GM12878 (cell line): ENCODE results near the gene PCDHGC4. TPM values are rescaled to one million over a fixed set of nuclear protein-coding genes. Genes with fewer than 3 reads are reported as not detected.

ENCODE experiments used
- ATAC-seq: fragments of 200-7000 bp; cut with Tn5 transposase; 3 replicates; pipeline ENCODE4 v1.9.1; 2020; ENCODE audit warnings: mild to moderate bottlenecking, moderate library complexity
- BruUV-seq: library from RNA; stranded (reverse); fragments of 400-500 nt; replicated peaks from 2 replicates; lab custom pipeline; 2021; lab: Mats Ljungman, UMichigan
- CTCF ChIA-PET: fragments of 300-600 bp; sonication (Branson Sonifier 250); formaldehyde crosslinking; extraction: SDS; loops from one replicate; lab custom pipeline; 2021; ENCODE audit warnings: inconsistent platforms; lab: Yijun Ruan, JAX
- POLR2A ChIA-PET: fragments of 350-600 bp; formaldehyde crosslinking; extraction: SDS; loops from one replicate; lab custom pipeline; 2021; ENCODE audit warnings: inconsistent platforms; lab: Charles Lee
- RAD21 ChIA-PET: fragments of 300-600 bp; sonication (Branson Sonifier 250); formaldehyde crosslinking; loops from one replicate; lab custom pipeline; 2023; ENCODE audit warnings: antibody characterized with exemption; ENCODE audit not compliant: unreplicated experiment; lab: Charles Lee
- SMC1A ChIA-PET: fragments of 300-600 bp; sonication (Branson Sonifier 250); formaldehyde crosslinking; loops from one replicate; lab custom pipeline; 2023; ENCODE audit not compliant: unreplicated experiment, uncharacterized antibody; lab: Charles Lee
- DNase-seq: peaks from one replicate; pipeline ENCODE4 v3.0.0-alpha.2; 2011; ENCODE audit warnings: low read depth, low spot score
- FAIRE-seq: peaks from 3 replicates; lab custom pipeline; 2011; peaks lifted over from hg19 to GRCh38; lab: Jason Lieb, UNC
- H2AFZ ChIP-seq: 2 replicates; pipeline ENCODE4 v1.6.0; 2011; ENCODE audit warnings: low read depth, low read length, control low read depth; ENCODE audit not compliant: control insufficient read depth
- H3K27ac ChIP-seq: 2 replicates; pipeline ENCODE4 v1.5.1; 2011; ENCODE audit warnings: control low read depth; ENCODE audit not compliant: control insufficient read depth, insufficient read depth
- H3K27me3 ChIP-seq, 2 experiments: replicated peaks in 1 of 2; 2 replicates each; pipeline versions ENCODE4 v1.6.0 to v1.6.1; 2011; ENCODE audit warnings: low read length in 1 of 2; ENCODE audit not compliant: control insufficient read depth in 2 of 2, insufficient read depth in 2 of 2
- H3K36me3 ChIP-seq, 2 experiments: 2 replicates each; pipeline ENCODE4 v1.5.1; 2011; ENCODE audit warnings: low read length in 1 of 2; ENCODE audit not compliant: control insufficient read depth in 2 of 2, insufficient read depth in 2 of 2
- H3K4me1 ChIP-seq: 2 replicates; pipeline ENCODE4 v1.6.1; 2011; ENCODE audit warnings: mild to moderate bottlenecking, low read length, moderate library complexity, mixed read lengths; ENCODE audit not compliant: control insufficient read depth, insufficient read depth
- H3K4me2 ChIP-seq: 2 replicates; pipeline ENCODE4 v1.6.0; 2011; ENCODE audit warnings: control low read depth; ENCODE audit not compliant: control insufficient read depth, insufficient read depth
- H3K4me3 ChIP-seq: fragments of 200-600 bp; sonication (generic); 2 replicates; pipeline ENCODE4 v1.5.1; 2016
- H3K79me2 ChIP-seq: 2 replicates; pipeline ENCODE4 v1.6.0; 2011; ENCODE audit warnings: low read length; ENCODE audit not compliant: control insufficient read depth, insufficient read depth
- H3K9ac ChIP-seq: 2 replicates; pipeline ENCODE4 v1.8.0; 2011; ENCODE audit warnings: low read length, control low read depth, mixed read lengths; ENCODE audit not compliant: control insufficient read depth, insufficient read depth
- H3K9me3 ChIP-seq: replicated peaks from 3 replicates; pipeline ENCODE4 v1.5.1; 2011; ENCODE audit warnings: mild to moderate bottlenecking, low read length; ENCODE audit not compliant: control insufficient read depth, insufficient read depth
- H4K20me1 ChIP-seq: 2 replicates; pipeline ENCODE4 v1.6.0; 2011; ENCODE audit not compliant: control insufficient read depth, insufficient read depth
- ASH2L ChIP-seq: fragments of 300-600, 200-600 bp; sonication (generic); IDR thresholded peaks from 2 replicates; pipeline ENCODE4 v1.6.1; 2017; ENCODE audit warnings: low read depth, mild to moderate bottlenecking, borderline replicate concordance
- EP300 ChIP-seq, 2 experiments: fragments of 150-350 bp in 1 of 2; IDR thresholded peaks; 2 replicates each; pipeline ENCODE4 v1.6.1; 2011 to 2012; ENCODE audit warnings: low read depth in 2 of 2, low read length in 2 of 2, borderline replicate concordance in 1 of 2, improper control_type of control experiment in 1 of 2, inconsistent platforms in 1 of 2; ENCODE audit not compliant: control insufficient read depth in 1 of 2
- GATAD2B ChIP-seq: fragments of 450-650 bp; conservative IDR thresholded peaks from 2 replicates; pipeline ENCODE4 v1.6.1; 2017; ENCODE audit warnings: low read depth, mild to moderate bottlenecking, moderate library complexity
- JUNB ChIP-seq: IDR thresholded peaks from 2 replicates; pipeline ENCODE4 v1.6.1; 2016; ENCODE audit warnings: antibody characterized with exemption, mild to moderate bottlenecking
- KAT2A ChIP-seq: conservative IDR thresholded peaks from 2 replicates; pipeline ENCODE4 v1.6.1; 2011; ENCODE audit warnings: low read depth, low read length; ENCODE audit not compliant: control insufficient read depth
- MEF2A ChIP-seq: IDR thresholded peaks from 2 replicates; pipeline ENCODE4 v1.6.1; 2011; ENCODE audit warnings: low read depth, mild to moderate bottlenecking, low read length, moderate library complexity; ENCODE audit not compliant: insufficient read depth
- MTA2 ChIP-seq: fragments of 450-650 bp; IDR thresholded peaks from 2 replicates; pipeline ENCODE4 v1.6.1; 2016; ENCODE audit warnings: low read depth, mild to moderate bottlenecking, moderate library complexity
- RAD21 ChIP-seq: IDR thresholded peaks from 2 replicates; pipeline ENCODE4 v1.6.1; 2011; ENCODE audit warnings: mild to moderate bottlenecking, low read depth, low read length, moderate library complexity; ENCODE audit not compliant: insufficient read depth
- RFX5 ChIP-seq: IDR thresholded peaks from 2 replicates; pipeline ENCODE4 v1.6.1; 2011; ENCODE audit warnings: low read depth, low read length, improper control_type of control experiment
- SP1 ChIP-seq: IDR thresholded peaks from one replicate; pipeline ENCODE4 v1.6.1; 2011; ENCODE audit warnings: low read depth, low read length
- STAT1 ChIP-seq: fragments of 450-650 bp; conservative IDR thresholded peaks from 2 replicates; pipeline ENCODE4 v1.6.1; 2014; ENCODE audit warnings: antibody characterized with exemption, mild to moderate bottlenecking
- TCF3 ChIP-seq: IDR thresholded peaks from 2 replicates; pipeline ENCODE4 v1.6.1; 2012; ENCODE audit warnings: low read depth, mild to moderate bottlenecking, low read length, borderline replicate concordance; ENCODE audit not compliant: insufficient read depth
- ZNF217 ChIP-seq: fragments of 450-650 bp; IDR thresholded peaks from 2 replicates; pipeline ENCODE4 v1.6.1; 2017; ENCODE audit warnings: antibody characterized with exemption, mild to moderate bottlenecking
- WGBS: methylation state at CpG from one replicate; pipeline ENCODE4 v1.1.6; 2016; ENCODE audit warnings: low lambda C conversion rate; ENCODE audit not compliant: insufficient replicate concordance, insufficient coverage; ENCODE audit errors: missing lambda C conversion rate; 5-methylcytosine and 5-hydroxymethylcytosine counted together
- in situ Hi-C: fragments of 300-500 bp; cut with MboI; formaldehyde crosslinking; loops from 9 replicates; pipeline ENCODE4 v1.14.3; 2018; ENCODE audit warnings: mixed read lengths
- intact Hi-C: fragments of 100-400 bp; cut with micrococcal nuclease; formaldehyde crosslinking; loops from one replicate; pipeline ENCODE4 v1.14.2; 2022; ENCODE audit not compliant: unreplicated experiment
- polyA plus RNA-seq, 11 experiments: library from polyadenylated mRNA; depleted of rRNA in 4 of 11; unstranded in 6 of 11; stranded (reverse) in 5 of 11; fragments of >200 nt; fragmentation: Nextera tagmentation in 4 of 11; fragmentation: Illumina TruSeq in 1 of 11; extraction: Ambion mirVana in 4 of 11; extraction: Trizol in 1 of 11; gene quantifications; 1 replicate in 1 of 11; 2 replicates in 10 of 11; pipeline versions ENCODE4 v1.2.1 to v1.2.3, GENCODE V29; 2011 to 2016; ENCODE audit warnings: inconsistent platforms in 2 of 11, missing spikeins in 2 of 11, low read depth in 1 of 11
- total RNA-seq, 4 experiments: library from RNA; depleted of rRNA in 3 of 4; stranded (reverse); fragments of >200 nt in 3 of 4; fragmentation: Illumina TruSeq in 1 of 4; extraction: Trizol in 1 of 4; gene quantifications; 2 replicates each; pipeline versions ENCODE4 v1.2.1 to v1.2.3, GENCODE V29; 2013 to 2021
- TF ChIP-seq, protein P1 (sequence below): fragments of 450-650 bp; formaldehyde crosslinking; IDR thresholded peaks from 2 replicates; pipeline ENCODE4 v1.5.0; 2022; ENCODE audit warnings: mild to moderate bottlenecking, missing genetic modification characterization
- TF ChIP-seq, protein P2 (sequence below): IDR thresholded peaks from 2 replicates; pipeline ENCODE4 v1.6.1; 2011; ENCODE audit warnings: borderline replicate concordance, low read depth, mild to moderate bottlenecking, moderate library complexity, mixed read lengths, low read length; ENCODE audit not compliant: insufficient read depth; ENCODE audit errors: extremely low read length

Gene PCDHGC4
- total and polyA plus RNA-seq, 10 of the 15 experiments (the other 5 are each of a cell fraction or from before 2014, with no cell fraction given) = 0.04 to 1.2 (median 0.52) TPM

GRCh38 chr5:141485321-141486055 is 658 bp downstream of the PCDHGC4 start:
- no TSS peak for BruUV-seq
- H3K27ac ChIP-seq = no peak overlapping the region
- no peaks in the 10 kb centered on the region; the same call in 2 of the 3 replicates for H3K9me3 ChIP-seq
- ChIA-PET POLR2A (no interaction called here), SMC1A (interaction anchor here (1.2 to 2.3 kb wide), 2 partner anchors 10 to 72 kb away, joined by 5 to 6 read pairs; partner anchors contain the start of gene PCDHGC3), RAD21 (interaction anchor here (1.0 to 1.2 kb wide), 2 partner anchors 10 to 16 kb away, joined by 3 to 4 read pairs; partner anchors contain the start of gene PCDHGC3), CTCF (interaction anchor here (1.6 to 8.1 kb wide), 5 partner anchors 10 to 79 kb away, joined by 4 to 90 read pairs (median 8); partner anchors contain the start of gene PCDHGC3)
- no peak; the same call in 2 of the 3 replicates for ATAC-seq
- no peak for DNase-seq
- H3K4me1 ChIP-seq = peaks cover 4% of the 10 kb centered on the region
- H3K36me3 ChIP-seq = no peaks in the 10 kb centered on the region; a peak in 1 of 4 replicates
- H3K27me3 ChIP-seq = peaks cover 0 to 3% of the 10 kb centered on the region in 2 experiments; a peak in 2 of 4 replicates
- H3K79me2 ChIP-seq = no peaks in the 10 kb centered on the region
- in situ Hi-C loops = no loop called here
- no peak for FAIRE-seq
- 88% methylated on average over 38 of the region's 38 CpGs for WGBS
- H3K9ac ChIP-seq = no peak overlapping the region
- H3K4me2 ChIP-seq = peak overlapping the region; percentile 28
- intact Hi-C loops = no loop called here
- no peaks in the 10 kb centered on the region for H4K20me1 ChIP-seq
- H3K4me3 ChIP-seq = peak overlapping the region; percentile 36; the same call in 1 of the 2 replicates
- no peak overlapping the region for H2AFZ ChIP-seq
- no peak for TF ChIP-seq KAT2A
- TF ChIP-seq EP300 (IDR thresholded peaks at IDR 0.05; ENCODE audit: borderline replicate concordance in 1 of 2, control insufficient read depth in 1 of 2, low read depth in 2 of 2, low read length in 2 of 2) = no peak
- TF ChIP-seq GATAD2B = no peak
- TF ChIP-seq ZNF217 = no peak
- TF ChIP-seq RAD21 = no peak
- TF ChIP-seq TCF3 = no peak
- TF ChIP-seq, protein P1, sequence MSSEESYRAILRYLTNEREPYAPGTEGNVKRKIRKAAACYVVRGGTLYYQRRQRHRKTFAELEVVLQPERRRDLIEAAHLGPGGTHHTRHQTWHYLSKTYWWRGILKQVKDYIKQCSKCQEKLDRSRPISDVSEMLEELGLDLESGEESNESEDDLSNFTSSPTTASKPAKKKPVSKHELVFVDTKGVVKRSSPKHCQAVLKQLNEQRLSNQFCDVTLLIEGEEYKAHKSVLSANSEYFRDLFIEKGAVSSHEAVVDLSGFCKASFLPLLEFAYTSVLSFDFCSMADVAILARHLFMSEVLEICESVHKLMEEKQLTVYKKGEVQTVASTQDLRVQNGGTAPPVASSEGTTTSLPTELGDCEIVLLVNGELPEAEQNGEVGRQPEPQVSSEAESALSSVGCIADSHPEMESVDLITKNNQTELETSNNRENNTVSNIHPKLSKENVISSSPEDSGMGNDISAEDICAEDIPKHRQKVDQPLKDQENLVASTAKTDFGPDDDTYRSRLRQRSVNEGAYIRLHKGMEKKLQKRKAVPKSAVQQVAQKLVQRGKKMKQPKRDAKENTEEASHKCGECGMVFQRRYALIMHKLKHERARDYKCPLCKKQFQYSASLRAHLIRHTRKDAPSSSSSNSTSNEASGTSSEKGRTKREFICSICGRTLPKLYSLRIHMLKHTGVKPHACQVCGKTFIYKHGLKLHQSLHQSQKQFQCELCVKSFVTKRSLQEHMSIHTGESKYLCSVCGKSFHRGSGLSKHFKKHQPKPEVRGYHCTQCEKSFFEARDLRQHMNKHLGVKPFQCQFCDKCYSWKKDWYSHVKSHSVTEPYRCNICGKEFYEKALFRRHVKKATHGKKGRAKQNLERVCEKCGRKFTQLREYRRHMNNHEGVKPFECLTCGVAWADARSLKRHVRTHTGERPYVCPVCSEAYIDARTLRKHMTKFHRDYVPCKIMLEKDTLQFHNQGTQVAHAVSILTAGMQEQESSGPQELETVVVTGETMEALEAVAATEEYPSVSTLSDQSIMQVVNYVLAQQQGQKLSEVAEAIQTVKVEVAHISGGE (CRISPR knock-in tag) = no peak
- TF ChIP-seq, protein P2, sequence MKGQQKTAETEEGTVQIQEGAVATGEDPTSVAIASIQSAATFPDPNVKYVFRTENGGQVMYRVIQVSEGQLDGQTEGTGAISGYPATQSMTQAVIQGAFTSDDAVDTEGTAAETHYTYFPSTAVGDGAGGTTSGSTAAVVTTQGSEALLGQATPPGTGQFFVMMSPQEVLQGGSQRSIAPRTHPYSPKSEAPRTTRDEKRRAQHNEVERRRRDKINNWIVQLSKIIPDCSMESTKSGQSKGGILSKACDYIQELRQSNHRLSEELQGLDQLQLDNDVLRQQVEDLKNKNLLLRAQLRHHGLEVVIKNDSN = no peak
- TF ChIP-seq ASH2L = no peak
- no peak for TF ChIP-seq STAT1
- no peak for TF ChIP-seq MTA2
- no peak for TF ChIP-seq RFX5
- no peak for TF ChIP-seq SP1
- no peak for TF ChIP-seq MEF2A
- no peak for TF ChIP-seq JUNB
